Upper lobe of right lung (tissue), 1 donor: ENCODE measurements around the gene ARHGAP22. TPM values are rescaled to one million over a fixed set of nuclear protein-coding genes. Genes with fewer than 3 reads are reported as not detected.
A peak's percentile ranks its signal among the peaks of the same experiment; 100 is the strongest.

Source experiments
- ATAC-seq: fragments of 200-7000 bp; cut with Tn5 transposase; one replicate; pipeline ENCODE4 v1.9.1; 2020; ENCODE audit warnings: mild to moderate bottlenecking, moderate library complexity
- DNase-seq: peaks from one replicate; pipeline ENCODE4 v3.0.0-alpha.2; 2020
- H3K27ac ChIP-seq: fragments of 200-600 bp; one replicate; pipeline ENCODE4 v1.8.0; 2022
- H3K27me3 ChIP-seq: fragments of 200-600 bp; one replicate; pipeline ENCODE4 v1.8.0; 2022; ENCODE audit warnings: mild to moderate bottlenecking
- H3K36me3 ChIP-seq: fragments of 200-600 bp; one replicate; pipeline ENCODE4 v1.8.0; 2022
- H3K4me1 ChIP-seq: fragments of 200-600 bp; one replicate; pipeline ENCODE4 v1.8.0; 2022
- H3K4me3 ChIP-seq: fragments of 200-600 bp; one replicate; pipeline ENCODE4 v1.8.0; 2022; ENCODE audit warnings: mild to moderate bottlenecking
- H3K9me3 ChIP-seq: fragments of 200-600 bp; one replicate; pipeline ENCODE4 v1.8.0; 2022
- intact Hi-C: fragments of 100-400 bp; cut with DNase I; formaldehyde crosslinking; loops from one replicate; pipeline ENCODE4 v1.11.0; 2022
- total RNA-seq: library from RNA; stranded (reverse); fragmentation: NEBNext Ultra II Directional; extraction: Animal tissue kit (Norgen Biotek cat#: 25700); gene quantifications from one replicate; pipeline ENCODE4 v1.2.1, GENCODE V29; 2021
- TF ChIP-seq, protein P1 (sequence below): fragments of 200-600 bp; IDR thresholded peaks from one replicate; pipeline ENCODE4 v1.8.0; 2022; ENCODE audit warnings: antibody characterized with exemption
- donor health status: DM: no; HTN: yes; CAD: no; lungs with severe emphysema.

Gene ARHGAP22
- total RNA-seq, 1 donor from 2014 or later, result 6.8 TPM

DNA sequence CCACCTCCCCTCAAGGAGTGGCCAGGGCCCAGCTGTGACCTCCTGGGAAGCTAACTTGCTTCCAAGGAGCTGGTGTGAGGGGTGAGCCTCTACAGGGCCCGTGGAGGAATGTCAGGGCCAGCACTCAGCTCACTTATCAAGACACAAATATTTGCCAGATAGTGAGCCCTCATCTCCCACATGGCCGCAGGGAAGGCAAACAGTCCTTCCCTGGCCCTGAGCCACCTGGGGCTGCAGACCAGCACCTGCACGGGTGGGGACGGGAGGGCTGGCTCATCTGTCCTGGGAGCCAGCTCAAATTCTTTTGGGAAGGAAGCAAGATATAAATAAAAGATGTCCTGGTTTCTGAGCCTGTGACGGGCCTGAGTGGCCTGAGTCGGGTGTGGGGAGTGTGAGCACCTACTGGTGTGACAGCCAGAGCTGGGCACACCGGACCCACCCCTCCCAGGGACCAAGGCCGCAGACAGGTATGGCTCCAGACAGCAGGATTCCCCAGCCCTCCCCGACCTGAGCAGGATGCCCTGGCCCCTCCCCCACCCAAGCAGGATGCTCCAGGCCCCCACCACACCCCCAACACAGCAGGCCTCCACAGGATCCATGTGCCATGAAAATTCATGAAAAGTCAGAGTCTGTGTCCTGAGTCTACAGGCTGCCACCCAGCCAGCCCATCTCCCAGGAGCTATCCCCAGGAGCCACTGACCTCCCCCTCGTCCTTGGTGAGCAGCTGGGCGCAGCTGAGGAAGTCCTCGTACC is 150.4 kb downstream of the ARHGAP22 start:
- no peaks in the 10 kb centered on the region for H3K27me3 ChIP-seq
- no peak overlapping the region for H3K4me3 ChIP-seq
- intact Hi-C loops, result no loop called here
- no peak overlapping the region for H3K27ac ChIP-seq
- no peaks in the 10 kb centered on the region for H3K36me3 ChIP-seq
- no peaks in the 10 kb centered on the region for H3K9me3 ChIP-seq
- peaks cover 3% of the 10 kb centered on the region for H3K4me1 ChIP-seq
- ATAC-seq (peak; percentile 33), DNase-seq (peak; percentile 64)
- TF ChIP-seq, protein P1, sequence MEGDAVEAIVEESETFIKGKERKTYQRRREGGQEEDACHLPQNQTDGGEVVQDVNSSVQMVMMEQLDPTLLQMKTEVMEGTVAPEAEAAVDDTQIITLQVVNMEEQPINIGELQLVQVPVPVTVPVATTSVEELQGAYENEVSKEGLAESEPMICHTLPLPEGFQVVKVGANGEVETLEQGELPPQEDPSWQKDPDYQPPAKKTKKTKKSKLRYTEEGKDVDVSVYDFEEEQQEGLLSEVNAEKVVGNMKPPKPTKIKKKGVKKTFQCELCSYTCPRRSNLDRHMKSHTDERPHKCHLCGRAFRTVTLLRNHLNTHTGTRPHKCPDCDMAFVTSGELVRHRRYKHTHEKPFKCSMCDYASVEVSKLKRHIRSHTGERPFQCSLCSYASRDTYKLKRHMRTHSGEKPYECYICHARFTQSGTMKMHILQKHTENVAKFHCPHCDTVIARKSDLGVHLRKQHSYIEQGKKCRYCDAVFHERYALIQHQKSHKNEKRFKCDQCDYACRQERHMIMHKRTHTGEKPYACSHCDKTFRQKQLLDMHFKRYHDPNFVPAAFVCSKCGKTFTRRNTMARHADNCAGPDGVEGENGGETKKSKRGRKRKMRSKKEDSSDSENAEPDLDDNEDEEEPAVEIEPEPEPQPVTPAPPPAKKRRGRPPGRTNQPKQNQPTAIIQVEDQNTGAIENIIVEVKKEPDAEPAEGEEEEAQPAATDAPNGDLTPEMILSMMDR, result no peak

DNA sequence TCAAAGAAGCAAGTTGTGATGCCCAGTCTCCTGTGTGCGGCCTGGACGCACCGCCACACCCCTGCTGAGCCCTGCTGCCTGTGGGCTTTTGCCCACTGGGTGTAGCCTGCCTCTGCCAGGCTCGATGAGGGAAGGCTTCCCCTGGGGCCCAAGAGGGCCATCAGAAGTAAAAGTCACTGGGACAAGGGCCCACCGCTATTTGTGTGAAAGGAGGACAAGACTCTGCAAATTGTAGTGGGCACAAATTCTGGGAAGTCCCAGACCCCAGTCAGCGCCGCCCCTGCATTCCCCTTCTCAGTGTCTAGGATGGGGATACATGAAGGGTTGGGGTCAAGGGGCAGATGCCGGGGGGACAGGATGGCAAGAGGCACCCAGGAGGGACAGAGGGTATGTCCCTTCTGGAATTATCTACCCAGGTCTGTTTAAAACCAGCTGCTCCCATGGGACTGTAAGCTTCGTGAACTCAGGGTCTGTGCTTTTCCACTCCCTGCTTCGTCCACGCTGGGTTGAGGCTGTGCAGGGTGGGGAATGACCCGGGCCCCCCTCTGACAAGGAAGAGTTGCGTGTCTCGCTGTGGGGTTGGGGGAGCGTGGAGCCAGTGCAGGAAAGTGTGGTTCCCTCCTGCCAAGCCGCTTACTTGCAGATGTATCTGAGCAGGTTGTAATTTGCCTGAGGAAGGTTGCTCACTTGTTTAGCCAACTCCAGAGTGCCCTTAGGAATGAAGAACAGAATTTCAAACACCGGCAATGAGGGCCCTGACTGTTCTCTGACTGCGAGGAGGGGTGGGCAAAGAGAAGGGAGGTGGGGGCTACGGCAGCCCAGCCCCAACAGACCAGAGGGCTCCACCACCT is 151.2 kb downstream of the ARHGAP22 start:
- Histone ChIP-seq H3K4me1 (peaks cover 3% of the 10 kb centered on the region), H3K36me3 (no peaks in the 10 kb centered on the region), H3K4me3 (no peak overlapping the region), H3K27me3 (no peaks in the 10 kb centered on the region), H3K9me3 (no peaks in the 10 kb centered on the region), H3K27ac (no peak overlapping the region)
- ATAC-seq (peak; percentile 27), DNase-seq (peak; percentile 40)
- intact Hi-C loops, result no loop called here
- TF ChIP-seq, protein P1, result no peak

DNA sequence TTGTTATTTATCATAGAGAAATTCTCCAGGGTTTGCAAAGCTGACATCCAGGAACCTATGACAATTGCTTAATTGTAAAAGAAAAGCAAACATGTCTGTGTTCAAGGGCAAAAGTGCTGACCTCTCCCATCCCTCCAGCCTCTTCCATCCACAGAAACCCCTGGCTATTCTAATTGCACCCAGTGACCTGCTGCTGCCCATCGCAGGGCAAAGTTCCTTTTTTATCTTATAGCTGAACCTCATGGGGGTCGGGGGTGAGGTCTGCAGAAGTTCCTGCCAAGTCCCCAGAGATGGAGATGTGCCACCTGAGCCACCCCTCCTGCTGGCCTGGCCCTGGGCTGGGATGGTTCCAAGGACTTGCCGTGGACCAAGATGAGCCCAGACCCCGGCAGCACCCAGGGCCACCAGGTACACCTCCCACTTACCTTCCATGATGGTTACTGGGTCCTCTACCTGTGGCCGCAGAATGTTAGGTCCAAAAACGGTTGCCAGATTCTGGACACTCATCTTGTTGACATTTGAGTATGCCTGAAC is 151.9 kb downstream of the ARHGAP22 start:
- intact Hi-C loops, result no loop called here
- DNase-seq (no peak), ATAC-seq (no peak)
- Histone ChIP-seq H3K9me3 (no peaks in the 10 kb centered on the region), H3K27me3 (no peaks in the 10 kb centered on the region), H3K4me1 (peaks cover 3% of the 10 kb centered on the region), H3K27ac (no peak overlapping the region), H3K4me3 (no peak overlapping the region), H3K36me3 (no peaks in the 10 kb centered on the region)
- TF ChIP-seq, protein P1, result no peak

DNA sequence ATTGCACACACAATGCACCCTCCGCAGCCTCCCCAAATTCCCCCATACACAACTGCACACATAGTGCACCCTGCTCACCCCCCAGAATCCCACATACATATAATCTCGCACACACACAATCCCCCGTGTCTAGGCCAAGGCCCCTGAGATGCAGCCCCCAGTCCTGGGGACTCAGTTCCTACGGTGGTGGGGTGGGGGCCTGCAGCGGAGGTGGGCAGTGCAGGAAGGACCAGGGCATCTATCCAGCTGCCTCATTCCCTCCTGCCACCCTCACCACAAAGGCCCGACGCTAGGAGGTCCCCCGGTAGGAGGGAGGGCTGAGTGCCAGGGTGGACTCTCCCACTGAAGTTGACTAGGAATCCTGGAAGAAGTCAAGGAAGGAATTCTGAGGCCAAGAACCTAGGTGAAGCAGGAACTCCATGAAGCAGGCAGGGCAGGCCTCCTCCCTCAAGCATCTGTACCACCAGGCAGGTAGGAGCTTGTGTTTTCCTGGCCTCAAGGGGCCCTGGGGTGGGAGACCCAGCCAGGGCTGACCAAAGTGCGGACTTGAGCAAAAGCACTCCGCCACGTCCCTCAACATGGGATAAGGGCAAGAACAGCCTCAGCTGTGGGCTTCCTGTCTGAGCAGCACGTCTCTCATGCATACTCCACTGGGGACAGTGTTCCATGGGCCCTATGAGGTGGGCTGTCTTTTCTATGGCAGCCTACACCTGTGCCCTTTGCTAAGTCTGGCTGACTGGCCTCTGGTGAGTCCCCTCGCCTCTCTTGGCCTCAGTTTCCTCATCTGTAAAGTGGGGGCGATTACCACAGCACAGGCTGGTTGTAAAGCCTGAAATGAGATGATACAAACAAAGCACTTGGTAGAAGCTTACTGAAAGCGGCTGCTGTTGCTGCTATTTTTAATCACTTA is 152.6 kb downstream of the ARHGAP22 start:
- ATAC-seq, result no peak
- TF ChIP-seq, protein P1, result no peak
- no peaks in the 10 kb centered on the region for H3K36me3 ChIP-seq
- no peaks in the 10 kb centered on the region for H3K9me3 ChIP-seq
- no peaks in the 10 kb centered on the region for H3K27me3 ChIP-seq
- DNase-seq, result peak; percentile 54
- no peak overlapping the region for H3K4me3 ChIP-seq
- intact Hi-C loops, result no loop called here
- peaks cover 3% of the 10 kb centered on the region for H3K4me1 ChIP-seq
- H3K27ac ChIP-seq, result no peak overlapping the region
